ENCODE data around the gene C2orf92. TPM values are rescaled to one million over a fixed set of nuclear protein-coding genes. Genes with fewer than 3 reads are reported as not detected.

C2orf92 gene
- total and polyA plus RNA-seq, 2 donors (not counting 1 experiment from before 2014, with no cell fraction given), result 0.99 to 1.1 TPM

DNA sequence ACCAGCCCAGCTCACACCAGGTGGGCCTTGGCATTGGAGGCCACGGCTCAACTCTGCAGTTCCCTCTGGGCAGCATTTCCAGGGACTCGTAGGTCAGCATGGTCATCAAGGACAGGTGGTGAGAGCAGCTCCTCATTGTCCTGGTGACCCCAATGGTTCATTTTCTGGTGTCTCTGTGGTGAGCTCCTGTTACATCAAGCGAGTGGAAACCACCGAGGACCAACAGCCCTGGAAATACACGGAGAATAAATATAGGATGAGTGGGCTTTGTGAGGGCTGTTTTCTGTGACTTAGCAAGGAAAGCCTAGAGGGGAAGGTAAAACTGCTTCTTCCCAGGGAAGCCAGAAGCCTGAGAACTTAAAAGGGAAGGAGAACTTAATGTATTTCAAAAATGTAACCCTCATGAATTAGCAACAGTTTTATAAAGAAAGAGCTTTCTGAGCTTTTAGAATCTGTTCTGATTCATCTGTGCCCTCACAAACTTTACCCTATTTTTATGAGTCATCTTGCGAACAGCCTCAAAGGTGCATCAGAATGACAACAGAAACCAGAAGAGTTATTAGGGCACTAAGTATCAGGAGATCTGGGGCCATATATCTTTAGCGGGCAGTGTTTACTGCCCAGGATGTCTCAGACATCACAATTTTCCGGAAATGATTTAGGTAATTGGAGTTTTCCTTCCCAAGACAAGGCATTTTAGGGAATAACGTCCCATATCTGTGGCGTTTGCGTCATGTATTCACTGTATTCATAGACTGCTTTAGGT, 18.7 kb downstream of the C2orf92 start:
- H3K9me3 ChIP-seq (ENCODE audit: control insufficient read depth, insufficient read depth, low read depth, low read length), result no peaks in the 10 kb centered on the region

GRCh38 chr2:97691166-97691565, 21.7 kb downstream of the C2orf92 start:
- no peak for DNase-seq (ENCODE audit: low read depth in 2 of 2)
- no peak overlapping the region for H3K4me2 ChIP-seq (ENCODE audit: extremely low read depth, insufficient read depth, low read length)
- no peak overlapping the region for H3K27ac ChIP-seq (ENCODE audit: insufficient read depth, low read length)
- no peak overlapping the region for H3K4me3 ChIP-seq (replicated peaks in 1 of 4; ENCODE audit: control extremely low read depth in 1 of 4, insufficient read depth in 1 of 4, low read depth in 3 of 4, low read length in 4 of 4)
- no peaks in the 10 kb centered on the region for H3K79me2 ChIP-seq (ENCODE audit: control insufficient read depth, insufficient read depth, low read length)
- no peaks in the 10 kb centered on the region for H3K27me3 ChIP-seq (ENCODE audit: control insufficient read depth, insufficient read depth, low read length)
- no peaks in the 10 kb centered on the region for H3K36me3 ChIP-seq (ENCODE audit: control insufficient read depth, insufficient read depth, low read length)
- no peak overlapping the region for H2AFZ ChIP-seq (ENCODE audit: low read length)
- no peak for TF ChIP-seq EZH2 (IDR thresholded peaks at IDR 0.05; ENCODE audit: low read length, missing control alignments)
- TF ChIP-seq, protein P1, sequence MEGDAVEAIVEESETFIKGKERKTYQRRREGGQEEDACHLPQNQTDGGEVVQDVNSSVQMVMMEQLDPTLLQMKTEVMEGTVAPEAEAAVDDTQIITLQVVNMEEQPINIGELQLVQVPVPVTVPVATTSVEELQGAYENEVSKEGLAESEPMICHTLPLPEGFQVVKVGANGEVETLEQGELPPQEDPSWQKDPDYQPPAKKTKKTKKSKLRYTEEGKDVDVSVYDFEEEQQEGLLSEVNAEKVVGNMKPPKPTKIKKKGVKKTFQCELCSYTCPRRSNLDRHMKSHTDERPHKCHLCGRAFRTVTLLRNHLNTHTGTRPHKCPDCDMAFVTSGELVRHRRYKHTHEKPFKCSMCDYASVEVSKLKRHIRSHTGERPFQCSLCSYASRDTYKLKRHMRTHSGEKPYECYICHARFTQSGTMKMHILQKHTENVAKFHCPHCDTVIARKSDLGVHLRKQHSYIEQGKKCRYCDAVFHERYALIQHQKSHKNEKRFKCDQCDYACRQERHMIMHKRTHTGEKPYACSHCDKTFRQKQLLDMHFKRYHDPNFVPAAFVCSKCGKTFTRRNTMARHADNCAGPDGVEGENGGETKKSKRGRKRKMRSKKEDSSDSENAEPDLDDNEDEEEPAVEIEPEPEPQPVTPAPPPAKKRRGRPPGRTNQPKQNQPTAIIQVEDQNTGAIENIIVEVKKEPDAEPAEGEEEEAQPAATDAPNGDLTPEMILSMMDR (conservative IDR thresholded peaks at IDR 0.05 in 1 of 2, IDR thresholded peaks at IDR 0.05 in 1 of 2; ENCODE audit: low read depth in 1 of 2, low read length in 2 of 2), result no peak
- no peak overlapping the region for H3K9ac ChIP-seq (ENCODE audit: insufficient read depth, low read length)
- H3K9me3 ChIP-seq (ENCODE audit: control insufficient read depth, insufficient read depth, low read depth, low read length), result no peaks in the 10 kb centered on the region
- no peaks in the 10 kb centered on the region for H4K20me1 ChIP-seq (ENCODE audit: control insufficient read depth, extremely low read depth, insufficient read depth, low read length)
- no peaks in the 10 kb centered on the region for H3K4me1 ChIP-seq (ENCODE audit: control insufficient read depth, extremely low read depth, insufficient read depth, low read length)

More for the DNA sequence above, 18.7 kb downstream of the C2orf92 start:
- H2AFZ ChIP-seq (ENCODE audit: low read length), result no peak overlapping the region
- DNase-seq (ENCODE audit: low read depth in 2 of 2), result no peak
- no peak overlapping the region for H3K27ac ChIP-seq (ENCODE audit: insufficient read depth, low read length)
- no peak overlapping the region for H3K9ac ChIP-seq (ENCODE audit: insufficient read depth, low read length)
- no peaks in the 10 kb centered on the region for H3K79me2 ChIP-seq (ENCODE audit: control insufficient read depth, insufficient read depth, low read length)
- H3K36me3 ChIP-seq (ENCODE audit: control insufficient read depth, insufficient read depth, low read length), result no peaks in the 10 kb centered on the region
- H3K4me3 ChIP-seq (replicated peaks in 1 of 4; ENCODE audit: control extremely low read depth in 1 of 4, insufficient read depth in 1 of 4, low read depth in 3 of 4, low read length in 4 of 4), result no peak overlapping the region
- no peaks in the 10 kb centered on the region for H4K20me1 ChIP-seq (ENCODE audit: control insufficient read depth, extremely low read depth, insufficient read depth, low read length)
- no peak for TF ChIP-seq EZH2 (IDR thresholded peaks at IDR 0.05; ENCODE audit: low read length, missing control alignments)
- TF ChIP-seq, protein P1 (conservative IDR thresholded peaks at IDR 0.05 in 1 of 2, IDR thresholded peaks at IDR 0.05 in 1 of 2; ENCODE audit: low read depth in 1 of 2, low read length in 2 of 2), result no peak
- no peak overlapping the region for H3K4me2 ChIP-seq (ENCODE audit: extremely low read depth, insufficient read depth, low read length)
- H3K4me1 ChIP-seq (ENCODE audit: control insufficient read depth, extremely low read depth, insufficient read depth, low read length), result no peaks in the 10 kb centered on the region
- no peaks in the 10 kb centered on the region for H3K27me3 ChIP-seq (ENCODE audit: control insufficient read depth, insufficient read depth, low read length)

- no peak overlapping the region for H3K9ac ChIP-seq (ENCODE audit: insufficient read depth, low read length)
- no peaks in the 10 kb centered on the region for H3K79me2 ChIP-seq (ENCODE audit: control insufficient read depth, insufficient read depth, low read length)
- H3K4me2 ChIP-seq (ENCODE audit: extremely low read depth, insufficient read depth, low read length), result no peak overlapping the region
- no peak overlapping the region for H2AFZ ChIP-seq (ENCODE audit: low read length)
- H3K27me3 ChIP-seq (ENCODE audit: control insufficient read depth, insufficient read depth, low read length), result no peaks in the 10 kb centered on the region
- H4K20me1 ChIP-seq (ENCODE audit: control insufficient read depth, extremely low read depth, insufficient read depth, low read length), result no peaks in the 10 kb centered on the region
- no peaks in the 10 kb centered on the region for H3K9me3 ChIP-seq (ENCODE audit: control insufficient read depth, insufficient read depth, low read depth, low read length)
- H3K4me1 ChIP-seq (ENCODE audit: control insufficient read depth, extremely low read depth, insufficient read depth, low read length), result no peaks in the 10 kb centered on the region
- no peaks in the 10 kb centered on the region for H3K36me3 ChIP-seq (ENCODE audit: control insufficient read depth, insufficient read depth, low read length)
- DNase-seq (ENCODE audit: low read depth in 2 of 2), result peak; percentile 14 to 17
- no peak overlapping the region for H3K4me3 ChIP-seq (replicated peaks in 1 of 4; ENCODE audit: control extremely low read depth in 1 of 4, insufficient read depth in 1 of 4, low read depth in 3 of 4, low read length in 4 of 4)
- H3K27ac ChIP-seq (ENCODE audit: insufficient read depth, low read length), result no peak overlapping the region
- TF ChIP-seq, protein P1 (conservative IDR thresholded peaks at IDR 0.05 in 1 of 2, IDR thresholded peaks at IDR 0.05 in 1 of 2; ENCODE audit: low read depth in 1 of 2, low read length in 2 of 2), result no peak
- no peak for TF ChIP-seq EZH2 (IDR thresholded peaks at IDR 0.05; ENCODE audit: low read length, missing control alignments)
These were observed 24.0 kb downstream of the C2orf92 start for GRCh38 chr2:97693476-97693875.

Data from fibroblast of lung (primary cell).